ENCODE results near the gene RPS6KC1.

GRCh38 chr1:213049232-213049631 is 1.8 kb upstream of the RPS6KC1 start:
- TF ChIP-seq CTCF (IDR thresholded peaks at IDR 0.05) (no peak), EP300 (IDR thresholded peaks at IDR 0.05) (no peak), POLR2A (IDR thresholded peaks at IDR 0.05) (no peak)

Measured in tibial nerve (tissue), 4 donors.